Cardiac septum (tissue), 1 donor: Measurements from ENCODE around the gene ZBTB33. TPM values are rescaled to one million over a fixed set of nuclear protein-coding genes. Genes with fewer than 3 reads are reported as not detected.

Experiments used
- DNase-seq: peaks from one replicate; pipeline ENCODE4 v3.0.0-alpha.2; 2020; ENCODE audit warnings: low spot score
- intact Hi-C: fragments of 100-400 bp; cut with DNase I; formaldehyde crosslinking; loops from one replicate; pipeline ENCODE4 v1.14.0; 2022
- long read RNA-seq: library from polyadenylated mRNA; unstranded; transcript quantifications from one replicate; pipeline ENCODE4 v2.0.0, GENCODE V29; 2021
- total RNA-seq: library from RNA; stranded (reverse); fragmentation: NEBNext Ultra II Directional; extraction: Animal tissue kit (Norgen Biotek cat#: 25700); gene quantifications from one replicate; pipeline ENCODE4 v1.2.1, GENCODE V29; 2021
- donor health status: DM: no; HTN: no; CAD: no.

Gene ZBTB33
- 6.5 TPM for total RNA-seq
- long read RNA-seq, full-length matches to known transcripts: 1 of 2 reads
- long read RNA-seq, partial matches to known transcripts: 0 of 2 reads
- long read RNA-seq, other reads (novel, unspliced or antisense): 1 of 2 reads

GRCh38 chrX:120250522-120251271 lies at the start of gene ZBTB33:
TSS of gene ZBTB33 (plus strand) at chrX:120250812. CDS start at chrX:120253416, 2,604 bp downstream.
- peak; percentile 94 for DNase-seq
- intact Hi-C loops: no loop called here

GRCh38 chrX:120200851-120201250 lies 49.8 kb upstream of the ZBTB33 start:
- DNase-seq: no peak
- intact Hi-C loops: no loop called here

GRCh38 chrX:120205816-120206753 lies 44.5 kb upstream of the ZBTB33 start:
- DNase-seq: no peak
- intact Hi-C loops: no loop called here

- no peak for DNase-seq
- intact Hi-C loops: no loop called here
Measured at GRCh38 chrX:120207009-120207605, 43.5 kb upstream of the ZBTB33 start.

GRCh38 chrX:120213438-120214265 lies 37.0 kb upstream of the ZBTB33 start:
- intact Hi-C loops: no loop called here

GRCh38 chrX:120223374-120223773 lies 27.2 kb upstream of the ZBTB33 start:
- no peak for DNase-seq
- intact Hi-C loops: no loop called here

More at GRCh38 chrX:120213438-120214265, 37.0 kb upstream of the ZBTB33 start:
- DNase-seq: no peak

- intact Hi-C loops: no loop called here
- DNase-seq: no peak
Measured at GRCh38 chrX:120224388-120224787, 26.2 kb upstream of the ZBTB33 start.

GRCh38 chrX:120228187-120228908 lies 22.3 kb upstream of the ZBTB33 start:
- intact Hi-C loops: no loop called here
- no peak for DNase-seq

GRCh38 chrX:120235284-120235683 lies 15.3 kb upstream of the ZBTB33 start:
- no peak for DNase-seq
- intact Hi-C loops: no loop called here

- intact Hi-C loops: no loop called here
- DNase-seq: no peak
Measured at GRCh38 chrX:120236687-120237479, 13.7 kb upstream of the ZBTB33 start.

GRCh38 chrX:120238933-120239332 lies 11.7 kb upstream of the ZBTB33 start:
- DNase-seq: no peak
- intact Hi-C loops: no loop called here

- DNase-seq: no peak
- intact Hi-C loops: no loop called here
Measured at GRCh38 chrX:120242813-120243212, 7.8 kb upstream of the ZBTB33 start.

GRCh38 chrX:120244395-120244734 lies 6.2 kb upstream of the ZBTB33 start:
- intact Hi-C loops: no loop called here
- DNase-seq: no peak

- peak; percentile 83 for DNase-seq
- intact Hi-C loops: no loop called here
Measured at GRCh38 chrX:120244735-120245498, 5.7 kb upstream of the ZBTB33 start.

- intact Hi-C loops: no loop called here
- no peak for DNase-seq
Measured at GRCh38 chrX:120251471-120252011, 929 bp downstream of the ZBTB33 start.

GRCh38 chrX:120253784-120254183 lies 3.2 kb downstream of the ZBTB33 start:
- no peak for DNase-seq
- intact Hi-C loops: no loop called here

GRCh38 chrX:120260369-120260768 lies 9.8 kb downstream of the ZBTB33 start:
- intact Hi-C loops: no loop called here
- DNase-seq: no peak
